RWPE2 (cell line): ENCODE data around the gene VIL1.
A peak's percentile ranks its signal among the peaks of the same experiment; 100 is the strongest.

Experiments
- ATAC-seq: fragments of 200-7000 bp; cut with Tn5 transposase; 3 replicates; pipeline ENCODE4 v1.9.1; 2021; ENCODE audit warnings: low read depth
- DNase-seq: peaks from one replicate; pipeline ENCODE4 v3.0.0-alpha.2; 2020; ENCODE audit warnings: low spot score
- H3K27ac ChIP-seq: fragments of 450-650 bp; 2 replicates; pipeline ENCODE4 v1.5.1; 2017; ENCODE audit warnings: mild to moderate bottlenecking; ENCODE audit not compliant: poor library complexity, severe bottlenecking
- H3K27me3 ChIP-seq: fragments of 250-450 bp; sonication (Bioruptor Pico); 2 replicates; pipeline ENCODE4 v1.5.1; 2021; ENCODE audit warnings: mild to moderate bottlenecking, moderate library complexity; ENCODE audit not compliant: insufficient read depth, poor library complexity, severe bottlenecking
- H3K36me3 ChIP-seq: fragments of 250-450 bp; sonication (Bioruptor Pico); 2 replicates; pipeline ENCODE4 v1.5.1; 2020; ENCODE audit warnings: low read depth, mild to moderate bottlenecking, moderate library complexity
- H3K4me1 ChIP-seq: fragments of 250-450 bp; sonication (Bioruptor Pico); 2 replicates; pipeline ENCODE4 v1.5.1; 2021; ENCODE audit warnings: mild to moderate bottlenecking, moderate library complexity; ENCODE audit not compliant: insufficient read depth, poor library complexity, severe bottlenecking
- H3K4me3 ChIP-seq: fragments of 250-450 bp; sonication (Bioruptor Pico); 2 replicates; pipeline ENCODE4 v1.5.1; 2021; ENCODE audit warnings: mild to moderate bottlenecking, moderate library complexity; ENCODE audit not compliant: severe bottlenecking
- H3K9me3 ChIP-seq: fragments of 250-450 bp; sonication (Bioruptor Pico); 2 replicates; pipeline ENCODE4 v1.5.1; 2021; ENCODE audit warnings: mild to moderate bottlenecking, moderate library complexity; ENCODE audit not compliant: severe bottlenecking
- CTCF ChIP-seq: fragments of 450-650 bp; IDR thresholded peaks from one replicate; pipeline ENCODE4 v1.5.1; 2017; ENCODE audit warnings: mild to moderate bottlenecking, moderate library complexity; ENCODE audit not compliant: poor library complexity, severe bottlenecking

Gene VIL1

GRCh38 chr2:218375212-218375611 is 43.7 kb upstream of the VIL1 start:
- no peak for DNase-seq
- Histone ChIP-seq H3K4me1 (peaks cover 9% of the 10 kb centered on the region), H3K36me3 (no peaks in the 10 kb centered on the region), H3K9me3 (no peaks in the 10 kb centered on the region), H3K27ac (peak overlapping the region; percentile 49), H3K27me3 (no peaks in the 10 kb centered on the region), H3K4me3 (no peak overlapping the region)
- peak; percentile 88 for ATAC-seq
- TF ChIP-seq CTCF: no peak

- H3K9me3 ChIP-seq: no peaks in the 10 kb centered on the region
- no peaks in the 10 kb centered on the region for H3K36me3 ChIP-seq
- no peaks in the 10 kb centered on the region for H3K27me3 ChIP-seq
- no peak for DNase-seq
- H3K4me3 ChIP-seq: no peak overlapping the region
- no peak for ATAC-seq
- TF ChIP-seq CTCF: no peak
- no peak overlapping the region for H3K27ac ChIP-seq
- H3K4me1 ChIP-seq: peaks cover 9% of the 10 kb centered on the region
Measured at GRCh38 chr2:218378053-218378452, 40.9 kb upstream of the VIL1 start.

DNA sequence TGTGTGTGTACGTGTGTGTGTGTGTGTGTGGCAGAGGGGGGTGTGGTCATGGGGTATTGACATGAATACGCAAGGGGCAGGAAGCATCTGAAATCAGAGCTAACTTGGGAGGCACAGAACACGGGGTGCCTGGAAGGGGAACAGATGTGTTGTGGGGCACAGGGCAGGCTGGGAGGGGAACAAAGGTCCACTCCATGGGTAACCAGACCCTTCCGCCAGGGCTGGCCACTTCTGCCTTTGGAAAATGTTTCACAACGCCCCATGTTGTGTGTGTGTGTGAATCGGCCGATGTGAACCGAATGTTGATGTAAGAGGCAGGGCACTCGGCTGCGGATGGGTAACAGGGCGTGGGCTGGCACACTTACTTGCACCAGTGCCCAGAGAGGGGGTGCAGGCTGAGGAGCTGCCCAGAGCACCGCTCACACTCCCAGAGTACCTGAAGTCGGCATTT is 37.0 kb upstream of the VIL1 start, which contains the start of gene SLC11A1:
Gene SLC11A1 (plus strand): TSS at position 358 of the 451 bp plus-strand sequence. CDS start 96 bp downstream, outside the sequence.
- Histone ChIP-seq H3K27me3 (no peaks in the 10 kb centered on the region), H3K4me3 (no peak within 1 kb of the TSS), H3K9me3 (no peaks in the 10 kb centered on the region), H3K27ac (no peak within 1 kb of the TSS), H3K36me3 (no peaks in the 10 kb centered on the region), H3K4me1 (peaks cover 11% of the 10 kb centered on the region)
- no peak for TF ChIP-seq CTCF
- no peak for DNase-seq
- no peak for ATAC-seq

DNA sequence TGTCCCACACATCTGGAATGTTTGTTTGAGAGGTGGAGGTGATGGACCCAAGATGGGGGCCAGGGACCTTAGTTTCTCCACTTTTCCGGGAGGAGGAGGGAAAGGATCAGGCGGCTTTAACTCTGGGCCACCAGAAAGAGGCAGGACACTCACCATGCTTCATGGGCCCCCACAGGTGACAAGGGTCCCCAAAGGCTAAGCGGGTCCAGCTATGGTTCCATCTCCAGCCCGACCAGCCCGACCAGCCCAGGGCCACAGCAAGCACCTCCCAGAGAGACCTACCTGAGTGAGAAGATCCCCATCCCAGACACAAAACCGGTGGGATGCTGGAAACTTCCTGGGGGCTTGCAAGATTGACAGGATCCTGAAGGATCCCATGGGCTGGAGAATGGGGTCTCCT is 36.1 kb upstream of the VIL1 start:
- Histone ChIP-seq H3K27ac (no peak overlapping the region), H3K9me3 (no peaks in the 10 kb centered on the region), H3K4me3 (no peak overlapping the region), H3K4me1 (peaks cover 14% of the 10 kb centered on the region), H3K36me3 (no peaks in the 10 kb centered on the region), H3K27me3 (no peaks in the 10 kb centered on the region)
- ATAC-seq (no peak), DNase-seq (no peak)
- no peak for TF ChIP-seq CTCF

GRCh38 chr2:218383892-218384519 is 34.9 kb upstream of the VIL1 start:
- no peak for TF ChIP-seq CTCF
- DNase-seq: no peak
- Histone ChIP-seq H3K9me3 (no peaks in the 10 kb centered on the region), H3K4me1 (peaks cover 14% of the 10 kb centered on the region), H3K27me3 (no peaks in the 10 kb centered on the region), H3K27ac (peak overlapping the region; percentile 4), H3K4me3 (no peak overlapping the region), H3K36me3 (no peaks in the 10 kb centered on the region)
- ATAC-seq: peak; percentile 88
